ENCODE results near the gene INPP4B. TPM values are rescaled to one million over a fixed set of nuclear protein-coding genes. Genes with fewer than 3 reads are reported as not detected.

The INPP4B gene
- total RNA-seq, 1 experiment from 2014 or later: 14.3 TPM

- BruUV-seq (replicated peaks): no TSS peak
- peak; percentile 84 for ATAC-seq
- intact Hi-C loops (cut with micrococcal nuclease): no loop called here
Measured at GRCh38 chr4:142095886-142096605, 750.1 kb downstream of the INPP4B start.

More at GRCh38 chr4:142095886-142096605, 750.1 kb downstream of the INPP4B start:
- peak overlapping the region; percentile 63; the same call in 1 of the 2 replicates for H3K27ac ChIP-seq (ENCODE audit: low read depth, low read length)
- no peaks in the 10 kb centered on the region for H3K9me2 ChIP-seq (ENCODE audit: insufficient read depth)
- no peaks in the 10 kb centered on the region for H3K27me3 ChIP-seq (ENCODE audit: insufficient read depth, low read length)
- H3K9ac ChIP-seq (ENCODE audit: low read length): no peak overlapping the region
- H3K4me3 ChIP-seq (replicated peaks in 1 of 2; ENCODE audit: low read depth in 1 of 2, low read length in 2 of 2): peak overlapping the region in 1 of 2 experiments; percentile 8; a peak in 1 of 4 replicates
- ChIA-PET POLR2A (no interaction called here), RAD21 (ENCODE audit: low non-redundant PET in 1 of 2, low total read pairs in 2 of 2, uncharacterized antibody in 2 of 2, unreplicated experiment in 2 of 2) (no interaction called here), CTCF (interaction anchor here (0.8 kb wide), 1 partner anchor 749 kb away, joined by 3 read pairs; no protein-coding TSS in a partner anchor)
- H3K4me2 ChIP-seq (ENCODE audit: low read length): peak overlapping the region; percentile 59
- H2AFZ ChIP-seq (ENCODE audit: low read depth, low read length, poor library complexity, severe bottlenecking): no peak overlapping the region
- H3K79me2 ChIP-seq (ENCODE audit: insufficient read depth, low read length): no peaks in the 10 kb centered on the region
- H3K4me1 ChIP-seq (ENCODE audit: control insufficient read depth in 1 of 2, insufficient read depth in 2 of 2, low read length in 2 of 2): peaks cover 17 to 52% of the 10 kb centered on the region in 2 experiments
- H3K36me3 ChIP-seq (ENCODE audit: control insufficient read depth in 1 of 2, insufficient read depth in 2 of 2, low read length in 2 of 2): no peaks in the 10 kb centered on the region
- H3K9me3 ChIP-seq (ENCODE audit: control insufficient read depth in 1 of 2, insufficient read depth in 1 of 2, low read depth in 1 of 2, low read length in 2 of 2): no peaks in the 10 kb centered on the region
- peak; percentile 90 for DNase-seq (ENCODE audit: low read depth, low spot score)
- TF ChIP-seq TCF7L2 (IDR thresholded peaks at IDR 0.05; ENCODE audit: borderline replicate concordance, extremely low read depth, insufficient read depth, insufficient read length) (peak; percentile 85), POLR2AphosphoS5 (IDR thresholded peaks at IDR 0.05; ENCODE audit: low read depth, low read length) (peak; percentile 60; the same call in 1 of the 2 replicates), SRF (IDR thresholded peaks at IDR 0.05; ENCODE audit: low read depth) (peak; percentile 77), ZFX (IDR thresholded peaks at IDR 0.05) (no peak), CBX3 (IDR thresholded peaks at IDR 0.05; ENCODE audit: low read depth) (peak; percentile 95), SIN3A (IDR thresholded peaks at IDR 0.05; ENCODE audit: low read depth) (peak; percentile 62), JUND (IDR thresholded peaks at IDR 0.05) (peak; percentile 98), EZH2 (IDR thresholded peaks at IDR 0.05) (no peak), POLR2A (IDR thresholded peaks at IDR 0.05; ENCODE audit: borderline replicate concordance, extremely low read depth, insufficient read depth, insufficient read length) (no peak), EGR1 (IDR thresholded peaks at IDR 0.05; ENCODE audit: low read depth) (no peak), RAD21 (IDR thresholded peaks at IDR 0.05; ENCODE audit: low read depth) (0 out of 2 replicates have a peak, but pooled peaks have one; percentile 22), YY1 (IDR thresholded peaks at IDR 0.05; ENCODE audit: extremely low read depth, insufficient replicate concordance, low read depth, low read length) (peak; percentile 26), CEBPB (IDR thresholded peaks at IDR 0.05; ENCODE audit: low read depth) (peak; percentile 84), SP1 (IDR thresholded peaks at IDR 0.05; ENCODE audit: low read depth) (peak; percentile 96), EZH2phosphoT487 (IDR thresholded peaks at IDR 0.05; ENCODE audit: borderline replicate concordance) (no peak), FOSL1 (IDR thresholded peaks at IDR 0.05; ENCODE audit: low read depth) (peak; percentile 97), ELF1 (IDR thresholded peaks at IDR 0.05; ENCODE audit: borderline replicate concordance, low read depth) (no peak)
- TF ChIP-seq, protein P1, sequence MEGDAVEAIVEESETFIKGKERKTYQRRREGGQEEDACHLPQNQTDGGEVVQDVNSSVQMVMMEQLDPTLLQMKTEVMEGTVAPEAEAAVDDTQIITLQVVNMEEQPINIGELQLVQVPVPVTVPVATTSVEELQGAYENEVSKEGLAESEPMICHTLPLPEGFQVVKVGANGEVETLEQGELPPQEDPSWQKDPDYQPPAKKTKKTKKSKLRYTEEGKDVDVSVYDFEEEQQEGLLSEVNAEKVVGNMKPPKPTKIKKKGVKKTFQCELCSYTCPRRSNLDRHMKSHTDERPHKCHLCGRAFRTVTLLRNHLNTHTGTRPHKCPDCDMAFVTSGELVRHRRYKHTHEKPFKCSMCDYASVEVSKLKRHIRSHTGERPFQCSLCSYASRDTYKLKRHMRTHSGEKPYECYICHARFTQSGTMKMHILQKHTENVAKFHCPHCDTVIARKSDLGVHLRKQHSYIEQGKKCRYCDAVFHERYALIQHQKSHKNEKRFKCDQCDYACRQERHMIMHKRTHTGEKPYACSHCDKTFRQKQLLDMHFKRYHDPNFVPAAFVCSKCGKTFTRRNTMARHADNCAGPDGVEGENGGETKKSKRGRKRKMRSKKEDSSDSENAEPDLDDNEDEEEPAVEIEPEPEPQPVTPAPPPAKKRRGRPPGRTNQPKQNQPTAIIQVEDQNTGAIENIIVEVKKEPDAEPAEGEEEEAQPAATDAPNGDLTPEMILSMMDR (IDR thresholded peaks at IDR 0.05 in 2 of 3, conservative IDR thresholded peaks at IDR 0.05 in 1 of 3; ENCODE audit: borderline replicate concordance in 1 of 3, insufficient read depth in 1 of 3, low read depth in 2 of 3, low read length in 2 of 3): no peak
- TF ChIP-seq, protein P2, sequence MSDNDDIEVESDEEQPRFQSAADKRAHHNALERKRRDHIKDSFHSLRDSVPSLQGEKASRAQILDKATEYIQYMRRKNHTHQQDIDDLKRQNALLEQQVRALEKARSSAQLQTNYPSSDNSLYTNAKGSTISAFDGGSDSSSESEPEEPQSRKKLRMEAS (IDR thresholded peaks at IDR 0.05): peak; percentile 57
- TF ChIP-seq, protein P3, sequence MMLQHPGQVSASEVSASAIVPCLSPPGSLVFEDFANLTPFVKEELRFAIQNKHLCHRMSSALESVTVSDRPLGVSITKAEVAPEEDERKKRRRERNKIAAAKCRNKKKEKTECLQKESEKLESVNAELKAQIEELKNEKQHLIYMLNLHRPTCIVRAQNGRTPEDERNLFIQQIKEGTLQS (IDR thresholded peaks at IDR 0.05): peak; percentile 25; the same call in 1 of the 2 replicates
- H4K20me1 ChIP-seq (ENCODE audit: insufficient read depth): no peaks in the 10 kb centered on the region
